GM12878 (cell line): ENCODE data around the gene A2ML1. TPM values are rescaled to one million over a fixed set of nuclear protein-coding genes. Genes with fewer than 3 reads are reported as not detected.
"Not testable (repeated sequence)": the region's sequence is repeated elsewhere in the genome, so short reads cannot be mapped to it uniquely, and the experiment has no call there.

ENCODE experiments used
- ATAC-seq: fragments of 200-7000 bp; cut with Tn5 transposase; 3 replicates; pipeline ENCODE4 v1.9.1; 2020; ENCODE audit warnings: mild to moderate bottlenecking, moderate library complexity
- BruUV-seq: library from RNA; stranded (reverse); fragments of 400-500 nt; replicated peaks from 2 replicates; lab custom pipeline; 2021; lab: Mats Ljungman, UMichigan
- CTCF ChIA-PET: fragments of 300-600 bp; sonication (Branson Sonifier 250); formaldehyde crosslinking; extraction: SDS; loops from one replicate; lab custom pipeline; 2021; ENCODE audit warnings: inconsistent platforms; lab: Yijun Ruan, JAX
- POLR2A ChIA-PET: fragments of 350-600 bp; formaldehyde crosslinking; extraction: SDS; loops from one replicate; lab custom pipeline; 2021; ENCODE audit warnings: inconsistent platforms; lab: Charles Lee
- RAD21 ChIA-PET: fragments of 300-600 bp; sonication (Branson Sonifier 250); formaldehyde crosslinking; loops from one replicate; lab custom pipeline; 2023; ENCODE audit warnings: antibody characterized with exemption; ENCODE audit not compliant: unreplicated experiment; lab: Charles Lee
- SMC1A ChIA-PET: fragments of 300-600 bp; sonication (Branson Sonifier 250); formaldehyde crosslinking; loops from one replicate; lab custom pipeline; 2023; ENCODE audit not compliant: unreplicated experiment, uncharacterized antibody; lab: Charles Lee
- DNase-seq: peaks from one replicate; pipeline ENCODE4 v3.0.0-alpha.2; 2011; ENCODE audit warnings: low read depth, low spot score
- FAIRE-seq: peaks from 3 replicates; lab custom pipeline; 2011; peaks lifted over from hg19 to GRCh38; lab: Jason Lieb, UNC
- H2AFZ ChIP-seq: 2 replicates; pipeline ENCODE4 v1.6.0; 2011; ENCODE audit warnings: low read depth, low read length, control low read depth; ENCODE audit not compliant: control insufficient read depth
- H3K27ac ChIP-seq: 2 replicates; pipeline ENCODE4 v1.5.1; 2011; ENCODE audit warnings: control low read depth; ENCODE audit not compliant: control insufficient read depth, insufficient read depth
- H3K27me3 ChIP-seq, 2 experiments: replicated peaks in 1 of 2; 2 replicates each; pipeline versions ENCODE4 v1.6.0 to v1.6.1; 2011; ENCODE audit warnings: low read length in 1 of 2; ENCODE audit not compliant: control insufficient read depth in 2 of 2, insufficient read depth in 2 of 2
- H3K36me3 ChIP-seq, 2 experiments: 2 replicates each; pipeline ENCODE4 v1.5.1; 2011; ENCODE audit warnings: low read length in 1 of 2; ENCODE audit not compliant: control insufficient read depth in 2 of 2, insufficient read depth in 2 of 2
- H3K4me1 ChIP-seq: 2 replicates; pipeline ENCODE4 v1.6.1; 2011; ENCODE audit warnings: mild to moderate bottlenecking, low read length, moderate library complexity, mixed read lengths; ENCODE audit not compliant: control insufficient read depth, insufficient read depth
- H3K4me2 ChIP-seq: 2 replicates; pipeline ENCODE4 v1.6.0; 2011; ENCODE audit warnings: control low read depth; ENCODE audit not compliant: control insufficient read depth, insufficient read depth
- H3K4me3 ChIP-seq: fragments of 200-600 bp; sonication (generic); 2 replicates; pipeline ENCODE4 v1.5.1; 2016
- H3K79me2 ChIP-seq: 2 replicates; pipeline ENCODE4 v1.6.0; 2011; ENCODE audit warnings: low read length; ENCODE audit not compliant: control insufficient read depth, insufficient read depth
- H3K9ac ChIP-seq: 2 replicates; pipeline ENCODE4 v1.8.0; 2011; ENCODE audit warnings: low read length, control low read depth, mixed read lengths; ENCODE audit not compliant: control insufficient read depth, insufficient read depth
- H3K9me3 ChIP-seq: replicated peaks from 3 replicates; pipeline ENCODE4 v1.5.1; 2011; ENCODE audit warnings: mild to moderate bottlenecking, low read length; ENCODE audit not compliant: control insufficient read depth, insufficient read depth
- H4K20me1 ChIP-seq: 2 replicates; pipeline ENCODE4 v1.6.0; 2011; ENCODE audit not compliant: control insufficient read depth, insufficient read depth
- BRCA1 ChIP-seq: IDR thresholded peaks from 2 replicates; pipeline ENCODE4 v1.6.1; 2011; ENCODE audit warnings: low read depth, low read length, improper control_type of control experiment
- HDGF ChIP-seq: fragments of 450-650 bp; IDR thresholded peaks from 2 replicates; pipeline ENCODE4 v1.6.1; 2016; ENCODE audit warnings: antibody characterized with exemption
- MEF2B ChIP-seq: fragments of 450-650 bp; IDR thresholded peaks from 2 replicates; pipeline ENCODE4 v1.6.1; 2018; ENCODE audit warnings: mild to moderate bottlenecking, moderate library complexity; ENCODE audit not compliant: partially characterized antibody, poor library complexity, severe bottlenecking
- RAD51 ChIP-seq: fragments of 450-650 bp; IDR thresholded peaks from 2 replicates; pipeline ENCODE4 v1.6.1; 2016; ENCODE audit warnings: moderate library complexity, mild to moderate bottlenecking, inconsistent platforms
- RBBP5 ChIP-seq: fragments of 200-600 bp; sonication (generic); conservative IDR thresholded peaks from 2 replicates; pipeline ENCODE4 v1.6.1; 2016
- WGBS: methylation state at CpG from one replicate; pipeline ENCODE4 v1.1.6; 2016; ENCODE audit warnings: low lambda C conversion rate; ENCODE audit not compliant: insufficient replicate concordance, insufficient coverage; ENCODE audit errors: missing lambda C conversion rate; 5-methylcytosine and 5-hydroxymethylcytosine counted together
- in situ Hi-C: fragments of 300-500 bp; cut with MboI; formaldehyde crosslinking; loops from 9 replicates; pipeline ENCODE4 v1.14.3; 2018; ENCODE audit warnings: mixed read lengths
- intact Hi-C: fragments of 100-400 bp; cut with micrococcal nuclease; formaldehyde crosslinking; loops from one replicate; pipeline ENCODE4 v1.14.2; 2022; ENCODE audit not compliant: unreplicated experiment
- polyA plus RNA-seq, 11 experiments: library from polyadenylated mRNA; depleted of rRNA in 4 of 11; unstranded in 6 of 11; stranded (reverse) in 5 of 11; fragments of >200 nt; fragmentation: Nextera tagmentation in 4 of 11; fragmentation: Illumina TruSeq in 1 of 11; extraction: Ambion mirVana in 4 of 11; extraction: Trizol in 1 of 11; gene quantifications; 1 replicate in 1 of 11; 2 replicates in 10 of 11; pipeline versions ENCODE4 v1.2.1 to v1.2.3, GENCODE V29; 2011 to 2016; ENCODE audit warnings: inconsistent platforms in 2 of 11, missing spikeins in 2 of 11, low read depth in 1 of 11
- total RNA-seq, 4 experiments: library from RNA; depleted of rRNA in 3 of 4; stranded (reverse); fragments of >200 nt in 3 of 4; fragmentation: Illumina TruSeq in 1 of 4; extraction: Trizol in 1 of 4; gene quantifications; 2 replicates each; pipeline versions ENCODE4 v1.2.1 to v1.2.3, GENCODE V29; 2013 to 2021
- TF ChIP-seq, protein P1 (sequence below): fragments of 450-650 bp; IDR thresholded peaks from 2 replicates; pipeline ENCODE4 v1.6.1; 2017; ENCODE audit warnings: mild to moderate bottlenecking
- TF ChIP-seq, protein P2 (sequence below): fragments of 150-350 bp; IDR thresholded peaks from 2 replicates; pipeline ENCODE4 v1.6.1; 2016; ENCODE audit warnings: low read depth, low read length

The A2ML1 gene
- total and polyA plus RNA-seq, 10 of the 15 experiments (the other 5 are each of a cell fraction or from before 2014, with no cell fraction given), result not detected

DNA sequence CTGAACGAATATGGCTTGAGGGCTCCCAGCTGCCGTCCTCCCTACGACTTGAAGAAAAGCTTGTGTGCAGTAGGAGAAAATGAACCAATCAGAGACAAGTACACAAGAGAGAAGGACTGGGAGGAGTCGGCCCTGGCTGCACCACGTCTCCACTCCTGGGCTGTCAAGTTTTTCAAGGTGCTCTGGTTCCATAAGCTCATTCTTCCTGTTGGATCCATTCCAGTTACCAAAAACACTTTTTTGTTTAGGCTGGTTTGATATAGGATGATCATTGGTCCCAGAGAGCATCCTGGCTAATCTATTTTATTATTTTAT lies 2.8 kb upstream of the A2ML1 start (continued):
- TF ChIP-seq, protein P1, sequence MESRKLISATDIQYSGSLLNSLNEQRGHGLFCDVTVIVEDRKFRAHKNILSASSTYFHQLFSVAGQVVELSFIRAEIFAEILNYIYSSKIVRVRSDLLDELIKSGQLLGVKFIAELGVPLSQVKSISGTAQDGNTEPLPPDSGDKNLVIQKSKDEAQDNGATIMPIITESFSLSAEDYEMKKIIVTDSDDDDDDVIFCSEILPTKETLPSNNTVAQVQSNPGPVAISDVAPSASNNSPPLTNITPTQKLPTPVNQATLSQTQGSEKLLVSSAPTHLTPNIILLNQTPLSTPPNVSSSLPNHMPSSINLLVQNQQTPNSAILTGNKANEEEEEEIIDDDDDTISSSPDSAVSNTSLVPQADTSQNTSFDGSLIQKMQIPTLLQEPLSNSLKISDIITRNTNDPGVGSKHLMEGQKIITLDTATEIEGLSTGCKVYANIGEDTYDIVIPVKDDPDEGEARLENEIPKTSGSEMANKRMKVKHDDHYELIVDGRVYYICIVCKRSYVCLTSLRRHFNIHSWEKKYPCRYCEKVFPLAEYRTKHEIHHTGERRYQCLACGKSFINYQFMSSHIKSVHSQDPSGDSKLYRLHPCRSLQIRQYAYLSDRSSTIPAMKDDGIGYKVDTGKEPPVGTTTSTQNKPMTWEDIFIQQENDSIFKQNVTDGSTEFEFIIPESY, result no peak
- TF ChIP-seq HDGF (no peak), RBBP5 (no peak), RAD51 (no peak), MEF2B (no peak), BRCA1 (no peak)
- TF ChIP-seq, protein P2, sequence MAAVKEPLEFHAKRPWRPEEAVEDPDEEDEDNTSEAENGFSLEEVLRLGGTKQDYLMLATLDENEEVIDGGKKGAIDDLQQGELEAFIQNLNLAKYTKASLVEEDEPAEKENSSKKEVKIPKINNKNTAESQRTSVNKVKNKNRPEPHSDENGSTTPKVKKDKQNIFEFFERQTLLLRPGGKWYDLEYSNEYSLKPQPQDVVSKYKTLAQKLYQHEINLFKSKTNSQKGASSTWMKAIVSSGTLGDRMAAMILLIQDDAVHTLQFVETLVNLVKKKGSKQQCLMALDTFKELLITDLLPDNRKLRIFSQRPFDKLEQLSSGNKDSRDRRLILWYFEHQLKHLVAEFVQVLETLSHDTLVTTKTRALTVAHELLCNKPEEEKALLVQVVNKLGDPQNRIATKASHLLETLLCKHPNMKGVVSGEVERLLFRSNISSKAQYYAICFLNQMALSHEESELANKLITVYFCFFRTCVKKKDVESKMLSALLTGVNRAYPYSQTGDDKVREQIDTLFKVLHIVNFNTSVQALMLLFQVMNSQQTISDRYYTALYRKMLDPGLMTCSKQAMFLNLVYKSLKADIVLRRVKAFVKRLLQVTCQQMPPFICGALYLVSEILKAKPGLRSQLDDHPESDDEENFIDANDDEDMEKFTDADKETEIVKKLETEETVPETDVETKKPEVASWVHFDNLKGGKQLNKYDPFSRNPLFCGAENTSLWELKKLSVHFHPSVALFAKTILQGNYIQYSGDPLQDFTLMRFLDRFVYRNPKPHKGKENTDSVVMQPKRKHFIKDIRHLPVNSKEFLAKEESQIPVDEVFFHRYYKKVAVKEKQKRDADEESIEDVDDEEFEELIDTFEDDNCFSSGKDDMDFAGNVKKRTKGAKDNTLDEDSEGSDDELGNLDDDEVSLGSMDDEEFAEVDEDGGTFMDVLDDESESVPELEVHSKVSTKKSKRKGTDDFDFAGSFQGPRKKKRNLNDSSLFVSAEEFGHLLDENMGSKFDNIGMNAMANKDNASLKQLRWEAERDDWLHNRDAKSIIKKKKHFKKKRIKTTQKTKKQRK, result no peak

DNA sequence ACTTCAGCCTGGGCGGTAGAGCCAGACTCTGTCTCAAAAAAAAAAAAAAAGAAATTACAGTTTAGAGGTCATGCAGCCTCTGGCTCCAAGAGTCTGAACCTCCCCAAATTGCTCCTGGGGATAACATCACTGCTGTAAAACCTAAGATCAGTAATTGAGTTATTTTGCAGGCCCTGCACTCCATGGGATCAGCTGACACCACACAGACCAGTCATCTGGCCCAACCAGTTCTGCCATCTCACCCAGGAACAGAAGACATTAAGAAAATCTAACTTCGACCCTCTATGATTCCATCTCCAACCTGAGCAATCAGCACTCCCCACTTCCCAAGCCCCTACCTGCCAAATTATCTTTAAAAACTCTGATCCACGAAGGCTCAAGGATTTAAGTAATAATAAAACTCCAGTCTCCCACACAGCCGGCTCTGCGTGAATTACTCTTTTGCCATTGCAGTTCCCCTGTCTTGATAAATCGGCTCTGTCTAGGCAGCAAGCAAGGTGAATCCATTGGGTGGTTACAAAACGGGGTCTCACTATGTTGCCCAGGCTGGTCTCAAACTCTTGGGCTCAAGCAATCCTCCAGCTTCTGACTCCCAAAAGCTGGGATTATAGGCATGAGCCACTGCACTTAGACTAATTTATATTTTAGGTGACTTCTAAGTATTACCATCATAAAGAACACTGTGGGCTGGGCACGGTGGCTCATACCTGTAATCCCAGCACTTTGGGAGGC lies 1.6 kb upstream of the A2ML1 start:
- in situ Hi-C loops, H3K4me1 ChIP-seq, POLR2A ChIA-PET, H3K9me3 ChIP-seq, ATAC-seq, FAIRE-seq, H3K27ac ChIP-seq, H3K4me3 ChIP-seq, H2AFZ ChIP-seq, H4K20me1 ChIP-seq, H3K4me2 ChIP-seq, H3K36me3 ChIP-seq, BruUV-seq, DNase-seq, H3K27me3 ChIP-seq, H3K79me2 ChIP-seq, SMC1A ChIA-PET, H3K9ac ChIP-seq: not testable (repeated sequence)
- 52% methylated on average over 7 of the region's 8 CpGs for WGBS
- CTCF ChIA-PET, result interaction anchor here (0.6 to 1.0 kb wide), 2 partner anchors 40 to 69 kb away, joined by 3 to 4 read pairs; no protein-coding TSS in a partner anchor
- RAD21 ChIA-PET, result interaction anchor here (0.6 kb wide), 1 partner anchor 1058 kb away, joined by 4 read pairs; no protein-coding TSS in a partner anchor
- intact Hi-C loops, result loop anchor here (5.0 kb wide), 2 partner anchors 139 to 279 kb away; partner anchors contain the start of gene CLEC4E
